ENCODE measurements around the gene TMCO1. TPM values are rescaled to one million over a fixed set of nuclear protein-coding genes. Genes with fewer than 3 reads are reported as not detected.
"Not testable (repeated sequence)": the region's sequence is repeated elsewhere in the genome, so short reads cannot be mapped to it uniquely, and the experiment has no call there.

Gene TMCO1
- total RNA-seq, 1 donor from 2014 or later = 24.5 TPM

- no peak overlapping the region for H3K27ac ChIP-seq (ENCODE audit: low read depth, low read length)
- H3K4me1 ChIP-seq (ENCODE audit: control insufficient read depth in 3 of 3, insufficient read depth in 3 of 3, low read length in 3 of 3) = peaks cover 9 to 20% (median 18%) of the 10 kb centered on the region in 3 donors
- no peaks in the 10 kb centered on the region for H3K9me3 ChIP-seq (ENCODE audit: control insufficient read depth in 3 of 3, low read length in 3 of 3)
- peaks cover 0 to 5% (median 0%) of the 10 kb centered on the region in 3 donors for H3K36me3 ChIP-seq (ENCODE audit: control insufficient read depth in 3 of 3, insufficient read depth in 3 of 3, low read length in 3 of 3)
- H3K9ac ChIP-seq (ENCODE audit: low read depth in 1 of 3, low read length in 3 of 3) = peak overlapping the region in 1 of 3 donors; percentile 27
- H3K4me3 ChIP-seq (ENCODE audit: low read length in 3 of 3) = peak overlapping the region in 2 of 3 donors; percentile 23 to 87
- no peaks in the 10 kb centered on the region for H3K27me3 ChIP-seq (ENCODE audit: control insufficient read depth in 3 of 3, insufficient read depth in 3 of 3, low read length in 3 of 3)
Observed at GRCh38 chr1:165696625-165697100, 72.0 kb downstream of the TMCO1 start.

- H3K9ac ChIP-seq (ENCODE audit: low read depth in 1 of 3, low read length in 3 of 3) = no peak overlapping the region
- H3K27ac ChIP-seq (ENCODE audit: low read depth, low read length) = no peak overlapping the region
- peaks cover 0 to 5% (median 4%) of the 10 kb centered on the region in 3 donors for H3K36me3 ChIP-seq (ENCODE audit: control insufficient read depth in 3 of 3, insufficient read depth in 3 of 3, low read length in 3 of 3)
- no peak overlapping the region for H3K4me3 ChIP-seq (ENCODE audit: low read length in 3 of 3)
- no peaks in the 10 kb centered on the region for H3K9me3 ChIP-seq (ENCODE audit: control insufficient read depth in 3 of 3, low read length in 3 of 3)
- H3K4me1 ChIP-seq (ENCODE audit: control insufficient read depth in 3 of 3, insufficient read depth in 3 of 3, low read length in 3 of 3) = peaks cover 9 to 20% (median 18%) of the 10 kb centered on the region in 3 donors
- no peaks in the 10 kb centered on the region for H3K27me3 ChIP-seq (ENCODE audit: control insufficient read depth in 3 of 3, insufficient read depth in 3 of 3, low read length in 3 of 3)
Observed at GRCh38 chr1:165695031-165695430, 73.6 kb downstream of the TMCO1 start.

- H3K9me3 ChIP-seq (ENCODE audit: control insufficient read depth in 3 of 3, low read length in 3 of 3) = no peaks in the 10 kb centered on the region
- no peaks in the 10 kb centered on the region for H3K27me3 ChIP-seq (ENCODE audit: control insufficient read depth in 3 of 3, insufficient read depth in 3 of 3, low read length in 3 of 3)
- H3K4me3 ChIP-seq (ENCODE audit: low read length in 3 of 3) = no peak overlapping the region
- no peak overlapping the region for H3K27ac ChIP-seq (ENCODE audit: low read depth, low read length)
- no peaks in the 10 kb centered on the region for H3K4me1 ChIP-seq (ENCODE audit: control insufficient read depth in 3 of 3, insufficient read depth in 3 of 3, low read length in 3 of 3)
- H3K9ac ChIP-seq (ENCODE audit: low read depth in 1 of 3, low read length in 3 of 3) = no peak overlapping the region
- peaks cover 0 to 8% (median 6%) of the 10 kb centered on the region in 3 donors for H3K36me3 ChIP-seq (ENCODE audit: control insufficient read depth in 3 of 3, insufficient read depth in 3 of 3, low read length in 3 of 3)
Observed at GRCh38 chr1:165688046-165688445, 80.6 kb downstream of the TMCO1 start.

- no peak overlapping the region for H3K9ac ChIP-seq (ENCODE audit: low read depth in 1 of 3, low read length in 3 of 3)
- no peaks in the 10 kb centered on the region for H3K9me3 ChIP-seq (ENCODE audit: control insufficient read depth in 3 of 3, low read length in 3 of 3)
- H3K27me3 ChIP-seq (ENCODE audit: control insufficient read depth in 3 of 3, insufficient read depth in 3 of 3, low read length in 3 of 3) = no peaks in the 10 kb centered on the region
- H3K36me3 ChIP-seq (ENCODE audit: control insufficient read depth in 3 of 3, insufficient read depth in 3 of 3, low read length in 3 of 3) = peaks cover 5 to 18% (median 16%) of the 10 kb centered on the region in 3 donors
- no peak overlapping the region for H3K4me3 ChIP-seq (ENCODE audit: low read length in 3 of 3)
- no peaks in the 10 kb centered on the region for H3K4me1 ChIP-seq (ENCODE audit: control insufficient read depth in 3 of 3, insufficient read depth in 3 of 3, low read length in 3 of 3)
- no peak overlapping the region for H3K27ac ChIP-seq (ENCODE audit: low read depth, low read length)
Observed at GRCh38 chr1:165686971-165687433, 81.7 kb downstream of the TMCO1 start.

- no peak overlapping the region for H3K9ac ChIP-seq (ENCODE audit: low read depth in 1 of 3, low read length in 3 of 3)
- H3K4me1 ChIP-seq (ENCODE audit: control insufficient read depth in 3 of 3, insufficient read depth in 3 of 3, low read length in 3 of 3) = no peaks in the 10 kb centered on the region
- no peak overlapping the region for H3K4me3 ChIP-seq (ENCODE audit: low read length in 3 of 3)
- no peak overlapping the region for H3K27ac ChIP-seq (ENCODE audit: low read depth, low read length)
- peaks cover 7 to 21% (median 21%) of the 10 kb centered on the region in 3 donors for H3K36me3 ChIP-seq (ENCODE audit: control insufficient read depth in 3 of 3, insufficient read depth in 3 of 3, low read length in 3 of 3)
- H3K27me3 ChIP-seq (ENCODE audit: control insufficient read depth in 3 of 3, insufficient read depth in 3 of 3, low read length in 3 of 3) = no peaks in the 10 kb centered on the region
- H3K9me3 ChIP-seq (ENCODE audit: control insufficient read depth in 3 of 3, low read length in 3 of 3) = no peaks in the 10 kb centered on the region
Observed at GRCh38 chr1:165686121-165686970, 82.3 kb downstream of the TMCO1 start.

DNA sequence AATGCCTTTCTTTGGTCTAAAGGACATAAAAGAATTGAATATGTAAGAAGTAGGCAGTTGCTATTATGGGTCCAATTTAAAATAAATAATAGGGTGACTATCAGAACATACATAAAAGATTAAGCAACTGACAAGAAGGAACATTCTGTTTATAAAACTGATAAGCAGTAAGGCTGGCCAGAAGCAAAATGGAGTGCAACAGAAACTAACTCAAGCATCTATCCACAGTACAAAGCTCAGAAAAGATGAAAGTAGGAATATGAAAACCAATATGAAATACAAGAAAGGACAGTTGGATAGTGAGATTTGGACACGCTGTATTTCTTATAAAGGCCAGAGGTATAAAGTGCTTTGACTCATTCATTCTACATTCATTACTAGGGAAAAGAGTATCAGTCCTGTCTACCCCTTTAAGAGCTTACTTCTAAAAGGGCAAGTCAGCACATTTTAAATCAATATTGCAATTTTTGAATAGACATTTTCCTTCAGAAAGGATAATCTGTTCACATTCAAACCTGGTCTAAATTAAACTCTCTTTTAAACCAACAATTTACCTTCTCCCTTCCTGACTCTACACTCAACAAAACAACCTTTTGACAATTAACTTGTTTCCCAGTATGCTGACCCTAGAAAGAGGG lies 84.7 kb downstream of the TMCO1 start:
- H3K27ac ChIP-seq (ENCODE audit: low read depth, low read length) = no peak overlapping the region
- H3K36me3 ChIP-seq (ENCODE audit: control insufficient read depth in 3 of 3, insufficient read depth in 3 of 3, low read length in 3 of 3) = peaks cover 9 to 38% (median 35%) of the 10 kb centered on the region in 3 donors
- peak overlapping the region in 1 of 3 donors; percentile 24 for H3K9ac ChIP-seq (ENCODE audit: low read depth in 1 of 3, low read length in 3 of 3)
- H3K4me3 ChIP-seq (ENCODE audit: low read length in 3 of 3) = no peak overlapping the region
- no peaks in the 10 kb centered on the region for H3K4me1 ChIP-seq (ENCODE audit: control insufficient read depth in 3 of 3, insufficient read depth in 3 of 3, low read length in 3 of 3)
- H3K9me3 ChIP-seq (ENCODE audit: control insufficient read depth in 3 of 3, low read length in 3 of 3) = no peaks in the 10 kb centered on the region
- no peaks in the 10 kb centered on the region for H3K27me3 ChIP-seq (ENCODE audit: control insufficient read depth in 3 of 3, insufficient read depth in 3 of 3, low read length in 3 of 3)

- H3K4me3 ChIP-seq (ENCODE audit: low read length in 3 of 3); H3K9me3 ChIP-seq (ENCODE audit: control insufficient read depth in 3 of 3, low read length in 3 of 3); H3K27me3 ChIP-seq (ENCODE audit: control insufficient read depth in 3 of 3, insufficient read depth in 3 of 3, low read length in 3 of 3); H3K27ac ChIP-seq (ENCODE audit: low read depth, low read length); H3K4me1 ChIP-seq (ENCODE audit: control insufficient read depth in 3 of 3, insufficient read depth in 3 of 3, low read length in 3 of 3); H3K9ac ChIP-seq (ENCODE audit: low read depth in 1 of 3, low read length in 3 of 3): not testable (repeated sequence)
- H3K36me3 ChIP-seq (ENCODE audit: control insufficient read depth in 3 of 3, insufficient read depth in 3 of 3, low read length in 3 of 3) = peaks cover 21 to 47% (median 46%) of the 10 kb centered on the region in 3 donors
Observed at GRCh38 chr1:165680773-165681172, 87.9 kb downstream of the TMCO1 start.

DNA sequence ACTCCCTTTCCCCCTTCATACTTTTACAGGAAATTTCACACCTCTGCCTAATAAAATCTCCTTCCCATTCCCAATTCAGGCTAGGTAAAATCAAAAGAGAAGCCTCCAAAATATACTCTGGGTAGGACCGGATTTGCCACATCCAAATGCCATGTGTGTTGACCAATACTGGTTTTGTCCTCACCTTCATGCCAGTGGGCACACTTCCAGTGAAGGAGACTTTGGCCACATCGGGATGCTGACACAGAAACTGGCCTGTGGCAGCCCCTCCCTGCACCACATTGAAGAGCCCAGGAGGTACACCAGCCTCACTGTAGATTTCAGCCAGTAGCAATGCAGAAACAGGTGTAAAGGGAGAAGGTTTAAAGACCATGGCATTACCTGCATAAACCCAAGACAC lies 88.4 kb downstream of the TMCO1 start:
- Histone ChIP-seq H3K9me3 (ENCODE audit: control insufficient read depth in 3 of 3, low read length in 3 of 3) (no peaks in the 10 kb centered on the region), H3K4me1 (ENCODE audit: control insufficient read depth in 3 of 3, insufficient read depth in 3 of 3, low read length in 3 of 3) (no peaks in the 10 kb centered on the region), H3K27ac (ENCODE audit: low read depth, low read length) (no peak overlapping the region), H3K27me3 (ENCODE audit: control insufficient read depth in 3 of 3, insufficient read depth in 3 of 3, low read length in 3 of 3) (no peaks in the 10 kb centered on the region), H3K9ac (ENCODE audit: low read depth in 1 of 3, low read length in 3 of 3) (no peak overlapping the region), H3K4me3 (ENCODE audit: low read length in 3 of 3) (no peak overlapping the region), H3K36me3 (ENCODE audit: control insufficient read depth in 3 of 3, insufficient read depth in 3 of 3, low read length in 3 of 3) (peaks cover 21 to 48% (median 46%) of the 10 kb centered on the region in 3 donors)

DNA sequence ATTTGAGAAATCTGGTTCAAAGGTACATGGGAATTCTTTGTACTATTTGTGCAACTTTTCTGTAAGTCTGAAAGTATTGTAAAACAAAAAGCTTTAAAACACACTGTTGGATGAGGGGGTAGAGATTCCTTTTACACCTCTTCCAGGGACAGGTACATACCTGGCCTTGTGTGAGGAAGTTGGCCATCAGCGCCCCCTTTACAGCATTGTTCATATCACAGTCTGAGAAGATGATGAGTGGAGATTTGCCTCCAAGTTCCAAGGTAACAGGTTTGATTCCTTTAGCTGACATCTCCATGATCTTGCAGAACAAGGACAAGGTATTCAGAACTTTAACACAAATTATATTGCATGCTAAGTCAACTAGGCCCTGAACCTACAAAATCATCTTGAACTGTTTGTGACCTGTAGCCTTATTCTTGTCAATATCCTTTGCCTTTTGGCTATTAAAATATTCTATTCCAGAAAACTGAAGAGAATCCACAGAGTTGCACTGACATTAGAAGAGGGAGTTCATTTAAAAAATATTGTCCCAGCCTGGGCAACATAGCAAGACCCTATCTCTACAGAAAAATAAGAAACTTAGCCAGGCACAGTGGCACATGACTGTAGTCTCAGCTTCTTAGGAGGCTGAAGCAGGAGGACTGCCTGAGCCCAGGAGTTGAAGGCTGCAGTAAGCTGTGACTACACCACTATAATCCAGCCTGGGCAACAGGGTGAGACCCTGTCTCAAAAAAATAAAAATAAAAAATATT lies 89.2 kb downstream of the TMCO1 start:
- Histone ChIP-seq H3K27me3 (ENCODE audit: control insufficient read depth in 3 of 3, insufficient read depth in 3 of 3, low read length in 3 of 3) (no peaks in the 10 kb centered on the region), H3K36me3 (ENCODE audit: control insufficient read depth in 3 of 3, insufficient read depth in 3 of 3, low read length in 3 of 3) (peaks cover 21 to 49% (median 46%) of the 10 kb centered on the region in 3 donors)

More for the DNA sequence above, 89.2 kb downstream of the TMCO1 start:
- Histone ChIP-seq H3K9me3 (ENCODE audit: control insufficient read depth in 3 of 3, low read length in 3 of 3) (no peaks in the 10 kb centered on the region), H3K9ac (ENCODE audit: low read depth in 1 of 3, low read length in 3 of 3) (no peak overlapping the region), H3K27ac (ENCODE audit: low read depth, low read length) (no peak overlapping the region), H3K4me3 (ENCODE audit: low read length in 3 of 3) (no peak overlapping the region), H3K4me1 (ENCODE audit: control insufficient read depth in 3 of 3, insufficient read depth in 3 of 3, low read length in 3 of 3) (no peaks in the 10 kb centered on the region)

Data from skeletal muscle tissue (tissue), 4 donors.